GM18498 (cell line): ENCODE measurements around the gene FHIP2A.
"Not testable (repeated sequence)": the region's sequence is repeated elsewhere in the genome, so short reads cannot be mapped to it uniquely, and the experiment has no call there.

Experiments
- ATAC-seq: cut with Tn5 transposase; IDR thresholded peaks from one replicate; pipeline ENCODE4 v1.9.1; 2021; ENCODE audit warnings: mild to moderate bottlenecking, moderate library complexity; ENCODE audit not compliant: unreplicated experiment

Gene FHIP2A

DNA sequence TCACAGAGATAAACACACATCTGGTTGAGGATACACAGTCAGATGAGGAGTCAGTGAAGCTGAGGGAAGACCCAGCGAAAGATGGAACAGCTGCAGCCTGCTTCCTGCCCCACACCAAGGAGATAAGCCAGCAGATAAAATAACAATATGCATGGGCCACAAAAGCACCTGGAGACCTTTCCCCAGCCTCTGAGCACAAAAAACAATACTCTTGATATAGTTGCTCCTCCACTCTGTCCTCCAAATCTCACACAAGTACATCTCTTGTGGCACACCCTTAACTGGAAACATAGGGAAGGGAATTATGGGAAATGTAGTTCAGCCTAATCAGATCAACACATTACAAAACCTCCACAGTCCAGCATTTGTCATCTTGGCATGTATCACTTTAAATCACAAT lies 9.7 kb upstream of the FHIP2A start:
- ATAC-seq = no peak

DNA sequence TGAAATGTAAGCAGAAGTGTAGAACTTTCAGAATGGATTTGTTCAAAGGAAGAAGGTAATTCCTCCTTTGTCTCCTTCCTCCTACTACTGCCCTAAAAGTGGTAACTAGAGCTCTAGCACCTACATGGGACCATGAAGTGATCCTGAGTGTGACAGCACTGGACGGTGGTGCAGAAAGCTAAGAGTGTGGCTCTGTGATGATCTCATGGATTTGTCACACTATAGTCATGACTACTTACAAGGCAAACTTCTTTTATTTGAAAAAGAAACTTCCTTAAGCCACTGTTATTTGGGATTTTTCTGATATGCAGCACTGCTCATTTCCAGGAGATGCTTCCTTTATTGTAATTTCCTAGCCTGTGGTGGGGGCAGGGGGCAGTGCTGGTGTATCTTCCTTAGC lies 5.8 kb upstream of the FHIP2A start:
- no peak for ATAC-seq

DNA sequence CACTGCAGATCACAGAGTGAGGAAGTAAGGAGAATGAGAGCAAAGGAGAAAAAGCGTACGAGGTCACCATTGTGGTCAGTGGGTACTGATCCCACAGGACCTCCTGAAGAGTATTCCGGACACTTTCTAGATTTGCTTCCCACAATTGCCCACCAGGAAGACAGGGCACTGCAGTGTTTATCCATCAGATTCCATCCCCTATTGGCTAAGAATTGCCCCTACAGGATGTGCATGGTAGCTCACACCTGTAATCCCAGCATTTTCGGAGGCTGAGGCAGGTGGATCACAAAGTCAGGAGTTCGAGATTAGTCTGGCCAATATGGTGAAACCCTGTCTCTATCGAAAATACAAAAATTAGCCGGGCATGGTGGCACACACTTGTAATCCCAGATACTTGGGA lies 5.3 kb upstream of the FHIP2A start:
- ATAC-seq = no peak

GRCh38 chr10:114819322-114819721 lies 2.3 kb upstream of the FHIP2A start:
- no peak for ATAC-seq

- peak; percentile 43 for ATAC-seq
Measured at GRCh38 chr10:114821915-114822443, 399 bp downstream of the FHIP2A start.

- ATAC-seq = peak; percentile 33
Measured at GRCh38 chr10:114822444-114823076, 980 bp downstream of the FHIP2A start.

GRCh38 chr10:114823077-114823463 lies 1.5 kb downstream of the FHIP2A start:
- no peak for ATAC-seq

GRCh38 chr10:114824391-114824790 lies 2.8 kb downstream of the FHIP2A start:
- no peak for ATAC-seq

- ATAC-seq = peak; percentile 40
Measured at GRCh38 chr10:114825513-114826253, 4.1 kb downstream of the FHIP2A start.

- ATAC-seq = peak; percentile 28
Measured at GRCh38 chr10:114829160-114829909, 7.8 kb downstream of the FHIP2A start.

DNA sequence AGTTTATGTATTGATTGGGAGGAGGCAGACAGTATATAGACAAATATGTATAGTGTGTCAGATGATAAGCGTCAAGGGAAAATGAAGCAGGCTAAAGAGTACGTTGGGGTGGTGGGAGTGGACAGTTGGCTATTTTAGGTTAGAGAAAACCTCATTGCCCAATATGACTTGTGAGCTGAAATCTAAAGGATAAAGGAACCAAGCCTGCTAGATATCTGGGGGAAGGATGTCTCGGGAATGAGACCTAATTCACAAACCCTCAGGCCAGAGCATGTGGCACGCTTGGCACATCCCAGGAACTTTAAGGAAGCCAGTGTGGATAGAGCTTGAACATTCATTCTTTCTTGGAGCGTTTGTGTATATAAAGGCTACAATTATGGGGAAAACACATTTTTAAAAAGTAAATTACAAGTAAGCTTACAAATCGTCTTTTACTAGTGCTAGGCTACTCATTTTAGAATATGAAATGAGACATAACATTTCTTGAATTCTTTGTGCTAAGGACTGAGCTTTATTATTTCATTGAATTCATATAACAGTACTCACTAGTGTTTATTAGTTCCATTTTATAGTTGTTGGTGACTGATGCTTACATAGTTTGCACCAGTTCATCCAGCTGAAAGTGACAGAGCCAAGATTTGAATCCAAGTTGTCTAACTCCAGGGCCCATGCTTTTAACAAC lies 9.7 kb downstream of the FHIP2A start:
- ATAC-seq = no peak

DNA sequence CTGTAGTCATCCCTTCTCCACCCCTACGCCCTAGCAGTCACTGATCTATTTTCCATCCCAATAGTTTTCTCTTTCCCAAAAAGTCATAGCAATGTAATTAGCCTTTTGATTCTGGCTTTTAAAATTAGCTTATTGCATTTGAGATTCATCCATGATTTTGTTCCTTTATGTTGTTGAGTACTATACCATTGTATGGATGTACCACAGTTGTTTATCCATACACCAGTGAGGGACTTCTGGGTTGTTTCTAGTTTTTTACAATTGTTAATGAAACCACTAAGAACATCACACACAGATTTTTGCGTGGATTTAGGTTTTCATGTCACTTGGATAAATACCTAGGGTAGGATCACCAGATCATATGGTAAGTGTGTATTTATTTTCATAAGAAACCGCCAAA lies 16.1 kb downstream of the FHIP2A start:
- no peak for ATAC-seq

GRCh38 chr10:114839901-114840300 lies 18.3 kb downstream of the FHIP2A start:
- no peak for ATAC-seq

GRCh38 chr10:114845978-114846693 lies 24.6 kb downstream of the FHIP2A start:
- peak; percentile 68 for ATAC-seq

DNA sequence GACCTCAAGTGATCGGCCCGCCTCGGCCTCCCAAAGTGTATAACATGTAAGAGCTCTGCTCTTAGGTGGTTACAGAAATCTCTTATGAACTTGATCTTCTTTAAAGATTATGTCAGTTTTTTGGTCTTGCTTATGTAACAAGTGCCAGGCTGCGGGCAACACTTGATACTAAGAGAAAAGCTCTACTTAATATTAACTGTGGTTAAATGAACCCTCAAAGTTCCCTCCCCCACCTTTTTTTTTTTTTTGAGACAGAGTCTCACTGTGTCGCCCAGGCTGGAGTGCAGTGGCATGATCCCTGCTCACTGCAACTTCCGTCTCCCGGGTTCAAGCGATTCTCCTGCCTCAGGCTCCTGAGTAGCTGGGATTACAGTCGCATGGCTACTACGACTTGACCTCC lies 25.9 kb downstream of the FHIP2A start:
- not testable (repeated sequence) for ATAC-seq

- ATAC-seq = no peak
Measured at GRCh38 chr10:114849674-114850073, 28.1 kb downstream of the FHIP2A start.

DNA sequence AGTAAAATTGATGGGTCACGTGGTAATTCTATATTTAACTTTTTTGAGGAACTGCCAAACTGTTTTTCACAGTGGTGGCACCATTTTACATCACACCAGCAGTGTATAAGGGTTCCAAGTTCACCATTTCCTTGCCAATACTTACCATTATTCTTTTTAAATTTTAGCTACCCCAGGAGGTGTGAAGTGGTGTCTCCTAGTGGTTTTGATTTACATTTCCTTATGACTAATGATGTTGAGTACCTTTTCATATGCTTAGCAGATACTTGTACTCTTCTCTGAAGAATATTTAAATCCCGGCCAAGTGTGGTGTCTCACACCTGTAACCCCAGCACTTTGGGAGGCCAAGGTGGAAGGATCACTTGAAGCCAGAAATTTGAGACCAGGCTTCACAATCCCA lies 28.5 kb downstream of the FHIP2A start:
- ATAC-seq = no peak

DNA sequence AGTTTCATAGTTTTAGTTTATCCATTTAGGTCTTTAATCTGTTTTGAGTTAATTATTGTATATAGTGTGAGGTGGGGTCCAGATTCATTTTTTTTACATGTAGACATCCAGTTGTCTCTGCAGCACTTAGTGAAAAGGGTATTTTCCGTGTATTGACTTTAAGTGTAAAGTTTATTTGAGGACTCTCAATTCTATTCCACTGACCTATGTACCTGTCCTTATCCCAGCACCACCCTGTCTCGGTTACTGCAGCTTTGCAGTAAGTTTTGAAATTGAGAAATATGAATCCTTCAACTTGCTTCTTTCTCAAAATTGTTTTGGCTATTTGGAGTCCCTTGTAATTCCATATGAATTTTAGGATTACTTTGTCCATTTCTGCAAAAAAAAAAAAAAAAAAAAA lies 29.8 kb downstream of the FHIP2A start:
- ATAC-seq = no peak

DNA sequence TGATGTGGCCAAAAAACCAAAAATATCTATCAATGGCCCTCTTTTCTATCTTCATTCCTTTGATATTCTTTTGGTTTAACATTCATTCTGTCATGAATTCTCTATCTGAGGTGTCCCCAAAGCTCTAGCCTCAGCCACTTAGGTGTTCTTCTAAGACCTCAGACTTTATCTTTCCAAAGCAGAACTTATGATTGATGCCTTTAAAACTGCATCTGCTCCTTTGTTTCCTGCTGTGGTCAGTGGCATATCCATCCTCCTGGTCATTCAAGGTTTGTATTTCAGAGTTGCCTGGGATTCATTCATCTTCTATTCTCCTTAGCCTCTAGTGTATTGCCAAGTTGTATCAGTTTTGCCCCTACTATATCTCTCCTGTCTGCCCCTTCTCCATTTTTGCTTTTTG lies 30.6 kb downstream of the FHIP2A start:
- ATAC-seq = no peak

GRCh38 chr10:114854906-114855305 lies 33.3 kb downstream of the FHIP2A start:
- ATAC-seq = no peak
